Heart left ventricle (tissue), 16 donors: ENCODE data around the gene PAX2. TPM values are rescaled to one million over a fixed set of nuclear protein-coding genes. Genes with fewer than 3 reads are reported as not detected.

Experiments
- ATAC-seq, 4 donors: fragments of 200-7000 bp; cut with Tn5 transposase; one replicate each; pipeline ENCODE4 v1.9.1; 2020 to 2022; ENCODE audit warnings: moderate library complexity in 4 of 4, mild to moderate bottlenecking in 3 of 4, moderate number of reproducible peaks in 1 of 4
- DNase-seq, 5 donors: peaks; one replicate each; pipeline ENCODE4 v3.0.0-alpha.2; 2020
- H3K27ac ChIP-seq, 12 donors: fragments of 200-600 bp; sonication (generic) in 4 of 12; one replicate each; pipeline versions ENCODE4 v1.5.0 to v1.8.0; 2016 to 2022; ENCODE audit warnings: mild to moderate bottlenecking in 2 of 12
- H3K27me3 ChIP-seq, 9 donors: fragments of 200-600 bp; sonication (generic) in 2 of 9; one replicate each; pipeline versions ENCODE4 v1.5.1 to v1.8.0; 2016 to 2022; ENCODE audit warnings: mild to moderate bottlenecking in 3 of 9
- H3K36me3 ChIP-seq, 9 donors: fragments of 200-600 bp; sonication (generic) in 2 of 9; one replicate each; pipeline versions ENCODE4 v1.5.0 to v1.8.0; 2018 to 2022; ENCODE audit warnings: mild to moderate bottlenecking in 2 of 9
- H3K4me1 ChIP-seq, 12 donors: fragments of 200-600 bp; sonication (generic) in 4 of 12; one replicate each; pipeline versions ENCODE4 v1.5.0 to v1.8.0; 2016 to 2022; ENCODE audit warnings: mild to moderate bottlenecking in 3 of 12
- H3K4me3 ChIP-seq, 12 donors: fragments of 200-600 bp; sonication (generic) in 4 of 12; one replicate each; pipeline versions ENCODE4 v1.5.0 to v1.8.0; 2017 to 2022; ENCODE audit warnings: mild to moderate bottlenecking in 9 of 12, moderate library complexity in 4 of 12
- H3K9me3 ChIP-seq, 12 donors: fragments of 200-600 bp; sonication (generic) in 4 of 12; one replicate each; pipeline versions ENCODE4 v1.5.0 to v1.8.0; 2016 to 2022; ENCODE audit warnings: mild to moderate bottlenecking in 1 of 12
- POLR2A ChIP-seq, 2 donors: fragments of 450-650 bp; IDR thresholded peaks; one replicate each; pipeline ENCODE4 v1.6.1; 2017; ENCODE audit warnings: antibody characterized with exemption in 2 of 2, mild to moderate bottlenecking in 2 of 2, moderate library complexity in 2 of 2
- WGBS, 4 donors: extraction: QIAGEN DNeasy Blood & Tissue Kit in 2 of 4; methylation state at CpG; one replicate each; pipeline versions ENCODE4 v1.1.5 to v1.1.7; 2013 to 2018; 5-methylcytosine and 5-hydroxymethylcytosine counted together
- intact Hi-C, 10 donors: fragments of 100-400 bp; cut with DNase I; formaldehyde crosslinking; loops; one replicate each; pipeline versions ENCODE4 v1.11.1 to v1.14.2; 2022
- polyA plus RNA-seq, 2 donors: library from polyadenylated mRNA; stranded (reverse); fragments of 200-250 nt; gene quantifications; one replicate each; pipeline ENCODE4 v1.2.3, GENCODE V29; 2013
- total RNA-seq, 9 donors: library from RNA; depleted of rRNA in 2 of 9; stranded (reverse); fragments of >200 nt in 2 of 9; fragmentation: NEBNext Ultra II Directional in 3 of 9; extraction: Animal tissue kit (Norgen Biotek cat#: 25700) in 3 of 9; gene quantifications; one replicate each; pipeline versions ENCODE4 v1.1.0 to v1.2.4, GENCODE V29; 2016 to 2023
- TF ChIP-seq, protein P1 (sequence below), 12 donors: fragments of 200-600 bp; sonication (generic) in 4 of 12; IDR thresholded peaks; one replicate each; pipeline versions ENCODE4 v1.5.0 to v1.8.0; 2018 to 2022; ENCODE audit warnings: antibody characterized with exemption in 12 of 12, mild to moderate bottlenecking in 5 of 12
- donor health status: ischemic (EF 13 %, LVEDD 7.1; RV severe dilation, severe dysfunction).
- donor health status: healthy with polysubstance abuse.
- donor health status: DM: no; HTN: yes; CAD: no.
- donor health status: DM: no; HTN: no; CAD: no.
- donor health status: ischemic (EF 25% LVEDD 6.9; RV normal size, moderate dysfunction).
- donor health status: ischemic (EF 25% LVEDD 5.7; RV mildly dilated, moderate dysfunction).
- donor health status: healthy.
- donor health status: DM: yes; HTN: yes; CAD: no.
- donor health status: ischemic (EF 35%, LVEDD 5.7; RV mildly dilated, moderate dysfunction).
- donor health status: nonischemic (EF 11% LVEDD 7.7; RV severe dilation, severe dysfunction).
- donor health status: DM: yes; HTN: yes; CAD: no.
- donor health status: PGD.
- donor health status: ischemic (EF 29% LVEDD 5.4; RV normal size, mild dysfunction).
- donor health status: nonischemic (EF 23%, LVEDD 6.1; RV moderate dilation, normal function).

PAX2 gene
- total and polyA plus RNA-seq, 11 donors: not detected

DNA sequence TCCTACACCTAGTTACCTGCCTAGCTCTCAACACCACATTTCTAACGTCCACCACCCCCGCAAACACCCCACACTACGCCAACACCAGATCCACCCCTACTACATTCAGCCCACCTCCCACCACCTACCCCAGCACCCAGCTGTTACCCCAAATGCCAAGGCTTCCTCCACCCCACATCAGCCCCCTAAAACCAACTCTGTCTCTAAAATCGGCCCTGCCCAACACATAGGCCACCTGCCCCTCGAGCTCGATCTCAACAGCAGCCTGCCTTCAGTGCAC lies 114.0 kb downstream of the PAX2 start:
- Histone ChIP-seq H3K4me3 (no peak overlapping the region), H3K27ac (no peak overlapping the region), H3K27me3 (peaks cover 0 to 46% (median 7%) of the 10 kb centered on the region in 9 donors), H3K9me3 (peaks cover 0 to 13% (median 3%) of the 10 kb centered on the region in 12 donors), H3K4me1 (no peaks in the 10 kb centered on the region), H3K36me3 (no peaks in the 10 kb centered on the region)
- no peak for ATAC-seq
- no peak for DNase-seq
- intact Hi-C loops: no loop called here
- WGBS, 4 donors: 60 to 71% (median 67%) methylated on average over 6 of the region's 6 CpGs
- no peak for TF ChIP-seq POLR2A (IDR thresholded peaks at IDR 0.05)
- TF ChIP-seq, protein P1, sequence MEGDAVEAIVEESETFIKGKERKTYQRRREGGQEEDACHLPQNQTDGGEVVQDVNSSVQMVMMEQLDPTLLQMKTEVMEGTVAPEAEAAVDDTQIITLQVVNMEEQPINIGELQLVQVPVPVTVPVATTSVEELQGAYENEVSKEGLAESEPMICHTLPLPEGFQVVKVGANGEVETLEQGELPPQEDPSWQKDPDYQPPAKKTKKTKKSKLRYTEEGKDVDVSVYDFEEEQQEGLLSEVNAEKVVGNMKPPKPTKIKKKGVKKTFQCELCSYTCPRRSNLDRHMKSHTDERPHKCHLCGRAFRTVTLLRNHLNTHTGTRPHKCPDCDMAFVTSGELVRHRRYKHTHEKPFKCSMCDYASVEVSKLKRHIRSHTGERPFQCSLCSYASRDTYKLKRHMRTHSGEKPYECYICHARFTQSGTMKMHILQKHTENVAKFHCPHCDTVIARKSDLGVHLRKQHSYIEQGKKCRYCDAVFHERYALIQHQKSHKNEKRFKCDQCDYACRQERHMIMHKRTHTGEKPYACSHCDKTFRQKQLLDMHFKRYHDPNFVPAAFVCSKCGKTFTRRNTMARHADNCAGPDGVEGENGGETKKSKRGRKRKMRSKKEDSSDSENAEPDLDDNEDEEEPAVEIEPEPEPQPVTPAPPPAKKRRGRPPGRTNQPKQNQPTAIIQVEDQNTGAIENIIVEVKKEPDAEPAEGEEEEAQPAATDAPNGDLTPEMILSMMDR (IDR thresholded peaks at IDR 0.05): no peak

DNA sequence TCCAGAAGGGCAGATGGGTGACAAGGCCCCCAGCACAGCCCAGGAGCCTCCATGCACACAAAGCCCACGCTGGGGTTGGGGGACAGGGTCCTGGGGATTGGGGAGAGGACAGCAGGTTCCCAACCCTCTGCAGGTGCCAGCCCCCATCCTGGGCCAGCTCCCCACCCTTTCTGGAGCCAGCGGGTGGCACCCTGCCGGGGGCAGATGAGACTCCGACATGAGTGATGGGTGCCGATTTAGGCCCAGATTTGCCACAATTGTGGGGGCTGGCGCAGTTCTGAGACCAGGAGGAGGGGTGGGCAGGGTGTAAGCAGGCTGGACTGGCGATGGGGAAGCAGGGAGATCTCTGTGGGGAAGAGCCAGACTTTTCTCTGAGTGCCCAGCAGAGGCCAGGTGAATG lies 118.1 kb downstream of the PAX2 start:
- no peak overlapping the region for H3K4me3 ChIP-seq

DNA sequence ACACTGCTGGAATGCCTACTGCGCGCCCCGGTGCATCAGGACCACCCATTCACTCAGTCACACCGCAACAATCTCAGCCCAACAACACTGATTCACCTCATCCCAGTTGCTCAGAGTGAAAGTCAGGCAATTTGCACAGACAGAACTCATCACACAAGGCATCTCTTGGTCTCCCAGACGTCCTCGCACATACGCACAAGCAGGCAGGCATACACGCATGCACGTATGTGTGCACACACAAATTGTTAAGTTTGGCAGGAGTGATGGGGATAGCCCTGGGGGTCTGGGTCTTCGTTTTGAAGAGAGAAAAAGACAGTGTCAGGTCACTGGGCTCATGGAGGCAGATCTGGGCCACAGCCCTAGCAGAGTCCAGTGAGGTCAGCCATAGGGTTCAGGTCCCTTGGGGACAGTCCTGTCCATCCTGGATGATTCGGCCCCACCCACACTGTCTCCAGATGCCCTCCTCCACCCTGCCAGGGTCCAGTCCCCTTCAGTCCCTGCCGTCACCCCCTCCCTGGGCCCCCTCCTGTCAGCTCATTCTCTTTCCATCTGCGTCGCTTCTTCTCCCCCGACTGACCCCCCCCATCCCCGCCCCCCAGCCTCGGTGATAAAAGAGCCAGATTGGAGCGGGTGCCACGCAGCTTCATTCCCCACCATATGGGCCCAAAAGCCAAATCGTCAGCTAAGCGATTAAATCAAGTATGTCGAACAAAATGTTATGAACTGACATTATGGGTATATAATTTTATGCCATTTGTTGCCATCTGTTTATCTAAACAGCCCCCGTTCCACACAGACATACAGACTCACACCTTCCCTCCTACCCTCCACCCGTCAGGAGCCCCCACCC lies 118.9 kb downstream of the PAX2 start:
- intact Hi-C loops: no loop called here
- Histone ChIP-seq H3K27me3 (peaks cover 0 to 68% (median 7%) of the 10 kb centered on the region in 9 donors), H3K4me1 (peaks cover 0 to 4% (median 0%) of the 10 kb centered on the region in 12 donors), H3K36me3 (no peaks in the 10 kb centered on the region), H3K4me3 (no peak overlapping the region), H3K9me3 (no peaks in the 10 kb centered on the region), H3K27ac (no peak overlapping the region)
- no peak for DNase-seq
- TF ChIP-seq, protein P1 (IDR thresholded peaks at IDR 0.05): no peak
- no peak for TF ChIP-seq POLR2A (IDR thresholded peaks at IDR 0.05)
- ATAC-seq: no peak
- 77 to 82% (median 79%) methylated on average over 22 to 24 of the region's 24 CpGs for WGBS, 4 donors

More for the DNA sequence above, 118.1 kb downstream of the PAX2 start:
- no peak overlapping the region for H3K27ac ChIP-seq
- ATAC-seq (no peak), DNase-seq (no peak)
- H3K27me3 ChIP-seq: peaks cover 0 to 71% (median 7%) of the 10 kb centered on the region in 9 donors
- peaks cover 0 to 4% (median 0%) of the 10 kb centered on the region in 12 donors for H3K4me1 ChIP-seq
- WGBS, 4 donors: 76 to 91% (median 87%) methylated on average over 7 of the region's 7 CpGs
- no peaks in the 10 kb centered on the region for H3K36me3 ChIP-seq
- intact Hi-C loops: no loop called here
- no peaks in the 10 kb centered on the region for H3K9me3 ChIP-seq
- TF ChIP-seq, protein P1 (IDR thresholded peaks at IDR 0.05): no peak
- no peak for TF ChIP-seq POLR2A (IDR thresholded peaks at IDR 0.05)

DNA sequence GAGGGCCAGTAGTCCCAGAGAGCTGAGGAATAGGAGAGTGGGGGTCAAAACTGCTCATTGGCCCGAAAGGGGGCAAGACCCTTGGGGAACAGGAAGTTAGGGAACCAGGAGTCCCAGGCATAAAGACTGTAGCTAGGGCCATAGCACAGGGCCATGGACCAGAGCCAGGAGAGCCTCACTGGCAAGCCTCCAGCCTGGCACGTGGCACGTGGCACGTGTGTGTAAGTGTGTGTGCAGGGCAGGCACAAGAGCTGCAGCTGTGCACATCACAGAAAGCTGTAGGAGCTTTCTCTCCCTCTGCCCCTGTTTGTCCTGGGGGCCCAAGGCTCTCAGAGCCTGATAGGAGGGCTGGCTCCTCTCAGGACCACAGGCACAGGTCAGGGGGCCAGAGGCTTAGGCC lies 119.6 kb downstream of the PAX2 start:
- intact Hi-C loops: no loop called here
- H3K27ac ChIP-seq: no peak overlapping the region
- no peaks in the 10 kb centered on the region for H3K9me3 ChIP-seq
- 33 to 100% (median 52%) methylated on average over 1 to 4 of the region's 4 CpGs for WGBS, 4 donors
- peaks cover 0 to 4% (median 0%) of the 10 kb centered on the region in 12 donors for H3K4me1 ChIP-seq
- TF ChIP-seq, protein P1 (IDR thresholded peaks at IDR 0.05): no peak
- no peak for TF ChIP-seq POLR2A (IDR thresholded peaks at IDR 0.05)
- DNase-seq (no peak), ATAC-seq (no peak)
- H3K36me3 ChIP-seq: no peaks in the 10 kb centered on the region
- no peak overlapping the region for H3K4me3 ChIP-seq
- H3K27me3 ChIP-seq: peaks cover 0 to 64% (median 7%) of the 10 kb centered on the region in 9 donors
